Measurements from ENCODE around the gene GRIN3B.

GRIN3B gene

DNA sequence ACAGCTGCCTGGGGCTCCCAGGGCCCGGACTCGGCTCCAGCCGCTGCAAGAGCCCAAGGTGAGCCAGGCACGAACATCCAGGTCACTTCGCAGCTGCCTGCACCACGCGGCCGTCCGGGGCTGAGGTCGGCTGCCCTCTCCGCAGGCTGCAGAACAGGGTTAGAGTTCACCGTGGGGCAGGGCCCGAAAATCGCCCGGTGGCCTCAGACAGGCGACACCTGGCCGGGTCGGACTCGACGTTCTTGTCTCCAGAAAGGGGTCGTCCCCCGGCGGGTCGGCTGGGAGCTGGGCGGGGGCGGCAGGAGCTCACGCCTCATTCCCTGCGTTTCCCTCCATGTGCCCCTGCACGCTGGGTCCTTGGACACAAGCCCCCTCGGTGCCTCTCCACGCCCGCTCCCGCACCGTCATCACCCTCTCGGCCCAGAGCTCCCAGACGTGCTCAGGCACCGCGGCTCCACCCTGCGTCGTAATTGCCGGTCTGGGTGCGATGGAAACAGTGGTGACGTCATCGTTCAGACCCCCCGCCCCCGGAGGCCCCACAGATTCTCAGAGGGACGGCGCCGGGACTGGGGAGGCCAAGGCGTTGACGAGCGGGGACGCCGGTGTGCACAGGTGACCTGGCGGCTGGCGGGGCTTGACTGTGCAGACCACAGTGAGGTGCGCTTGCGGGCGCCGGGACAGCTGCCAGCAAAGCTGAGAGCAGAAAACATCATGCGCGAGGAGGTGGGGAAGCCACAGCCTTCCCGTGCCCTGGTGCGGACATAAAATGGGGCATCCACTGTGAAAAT is 4.0 kb upstream of the GRIN3B start (continued):
- TF ChIP-seq, protein P1, sequence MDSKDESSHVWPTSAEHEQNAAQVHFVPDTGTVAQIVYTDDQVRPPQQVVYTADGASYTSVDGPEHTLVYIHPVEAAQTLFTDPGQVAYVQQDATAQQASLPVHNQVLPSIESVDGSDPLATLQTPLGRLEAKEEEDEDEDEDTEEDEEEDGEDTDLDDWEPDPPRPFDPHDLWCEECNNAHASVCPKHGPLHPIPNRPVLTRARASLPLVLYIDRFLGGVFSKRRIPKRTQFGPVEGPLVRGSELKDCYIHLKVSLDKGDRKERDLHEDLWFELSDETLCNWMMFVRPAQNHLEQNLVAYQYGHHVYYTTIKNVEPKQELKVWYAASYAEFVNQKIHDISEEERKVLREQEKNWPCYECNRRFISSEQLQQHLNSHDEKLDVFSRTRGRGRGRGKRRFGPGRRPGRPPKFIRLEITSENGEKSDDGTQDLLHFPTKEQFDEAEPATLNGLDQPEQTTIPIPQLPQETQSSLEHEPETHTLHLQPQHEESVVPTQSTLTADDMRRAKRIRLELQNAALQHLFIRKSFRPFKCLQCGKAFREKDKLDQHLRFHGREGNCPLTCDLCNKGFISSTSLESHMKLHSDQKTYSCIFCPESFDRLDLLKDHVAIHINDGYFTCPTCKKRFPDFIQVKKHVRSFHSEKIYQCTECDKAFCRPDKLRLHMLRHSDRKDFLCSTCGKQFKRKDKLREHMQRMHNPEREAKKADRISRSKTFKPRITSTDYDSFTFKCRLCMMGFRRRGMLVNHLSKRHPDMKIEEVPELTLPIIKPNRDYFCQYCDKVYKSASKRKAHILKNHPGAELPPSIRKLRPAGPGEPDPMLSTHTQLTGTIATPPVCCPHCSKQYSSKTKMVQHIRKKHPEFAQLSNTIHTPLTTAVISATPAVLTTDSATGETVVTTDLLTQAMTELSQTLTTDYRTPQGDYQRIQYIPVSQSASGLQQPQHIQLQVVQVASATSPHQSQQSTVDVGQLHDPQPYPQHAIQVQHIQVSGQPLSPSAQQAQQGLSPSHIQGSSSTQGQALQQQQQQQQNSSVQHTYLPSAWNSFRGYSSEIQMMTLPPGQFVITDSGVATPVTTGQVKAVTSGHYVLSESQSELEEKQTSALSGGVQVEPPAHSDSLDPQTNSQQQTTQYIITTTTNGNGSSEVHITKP (tag by site-specific recombination; IDR thresholded peaks at IDR 0.05) = peak; percentile 75
- TF ChIP-seq KLF1 (tag by site-specific recombination; IDR thresholded peaks at IDR 0.05) (peak; percentile 96), ZNF621 (tag by site-specific recombination; IDR thresholded peaks at IDR 0.05) (no peak), ZNF175 (tag by site-specific recombination; IDR thresholded peaks at IDR 0.05) (no peak), ZNF561 (tag by site-specific recombination; IDR thresholded peaks at IDR 0.05; ENCODE audit: borderline replicate concordance) (peak; percentile 85; the same call in 1 of the 2 replicates), ZNF23 (tag by site-specific recombination; IDR thresholded peaks at IDR 0.05; ENCODE audit: borderline replicate concordance) (no peak), OSR2 (tag by site-specific recombination; IDR thresholded peaks at IDR 0.05) (peak; percentile 46; the same call in 1 of the 2 replicates), ZNF214 (tag by site-specific recombination; IDR thresholded peaks at IDR 0.05; ENCODE audit: borderline replicate concordance) (no peak), ZNF521 (tag by site-specific recombination; IDR thresholded peaks at IDR 0.05) (no peak), ZNF426 (tag by site-specific recombination; IDR thresholded peaks at IDR 0.05) (no peak), ZNF830 (tag by site-specific recombination; IDR thresholded peaks at IDR 0.05; ENCODE audit: low read depth) (no peak), PRDM1 (tag by site-specific recombination; IDR thresholded peaks at IDR 0.05) (peak; percentile 71), ZNF707 (tag by site-specific recombination; IDR thresholded peaks at IDR 0.05) (no peak), RBAK (tag by site-specific recombination; IDR thresholded peaks at IDR 0.05) (no peak), ZNF423 (tag by site-specific recombination; IDR thresholded peaks at IDR 0.05) (peak; percentile 71; the same call in 1 of the 2 replicates), ZNF266 (tag by site-specific recombination; IDR thresholded peaks at IDR 0.05; ENCODE audit: low read depth) (no peak), ZBTB20 (tag by site-specific recombination; IDR thresholded peaks at IDR 0.05) (peak; percentile 57; the same call in 1 of the 2 replicates), ZNF121 (tag by site-specific recombination; IDR thresholded peaks at IDR 0.05) (no peak), ZFP37 (tag by site-specific recombination; IDR thresholded peaks at IDR 0.05) (peak; percentile 91), ZNF350 (tag by site-specific recombination; IDR thresholded peaks at IDR 0.05) (no peak), REPIN1 (tag by site-specific recombination; IDR thresholded peaks at IDR 0.05; ENCODE audit: low read depth) (0 out of 2 replicates have a peak, but pooled peaks have one; percentile 26), ZNF433 (tag by site-specific recombination; IDR thresholded peaks at IDR 0.05; ENCODE audit: low read depth) (no peak), ZBTB21 (tag by site-specific recombination; IDR thresholded peaks at IDR 0.05) (peak; percentile 98)
- TF ChIP-seq, protein P2, sequence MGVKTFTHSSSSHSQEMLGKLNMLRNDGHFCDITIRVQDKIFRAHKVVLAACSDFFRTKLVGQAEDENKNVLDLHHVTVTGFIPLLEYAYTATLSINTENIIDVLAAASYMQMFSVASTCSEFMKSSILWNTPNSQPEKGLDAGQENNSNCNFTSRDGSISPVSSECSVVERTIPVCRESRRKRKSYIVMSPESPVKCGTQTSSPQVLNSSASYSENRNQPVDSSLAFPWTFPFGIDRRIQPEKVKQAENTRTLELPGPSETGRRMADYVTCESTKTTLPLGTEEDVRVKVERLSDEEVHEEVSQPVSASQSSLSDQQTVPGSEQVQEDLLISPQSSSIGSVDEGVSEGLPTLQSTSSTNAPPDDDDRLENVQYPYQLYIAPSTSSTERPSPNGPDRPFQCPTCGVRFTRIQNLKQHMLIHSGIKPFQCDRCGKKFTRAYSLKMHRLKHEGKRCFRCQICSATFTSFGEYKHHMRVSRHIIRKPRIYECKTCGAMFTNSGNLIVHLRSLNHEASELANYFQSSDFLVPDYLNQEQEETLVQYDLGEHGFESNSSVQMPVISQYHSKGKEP (tag by site-specific recombination; IDR thresholded peaks at IDR 0.05) = no peak
- TF ChIP-seq, protein P3, sequence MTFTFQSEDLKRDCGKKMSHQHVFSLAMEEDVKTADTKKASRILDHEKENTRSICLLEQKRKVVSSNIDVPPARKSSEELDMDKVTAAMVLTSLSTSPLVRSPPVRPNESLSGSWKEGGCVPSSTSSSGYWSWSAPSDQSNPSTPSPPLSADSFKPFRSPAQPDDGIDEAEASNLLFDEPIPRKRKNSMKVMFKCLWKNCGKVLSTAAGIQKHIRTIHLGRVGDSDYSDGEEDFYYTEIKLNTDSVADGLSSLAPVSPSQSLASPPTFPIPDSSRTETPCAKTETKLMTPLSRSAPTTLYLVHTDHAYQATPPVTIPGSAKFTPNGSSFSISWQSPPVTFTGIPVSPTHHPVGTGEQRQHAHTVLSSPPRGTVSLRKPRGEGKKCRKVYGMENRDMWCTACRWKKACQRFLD (tag by site-specific recombination; IDR thresholded peaks at IDR 0.05) = no peak
- TF ChIP-seq, protein P4, sequence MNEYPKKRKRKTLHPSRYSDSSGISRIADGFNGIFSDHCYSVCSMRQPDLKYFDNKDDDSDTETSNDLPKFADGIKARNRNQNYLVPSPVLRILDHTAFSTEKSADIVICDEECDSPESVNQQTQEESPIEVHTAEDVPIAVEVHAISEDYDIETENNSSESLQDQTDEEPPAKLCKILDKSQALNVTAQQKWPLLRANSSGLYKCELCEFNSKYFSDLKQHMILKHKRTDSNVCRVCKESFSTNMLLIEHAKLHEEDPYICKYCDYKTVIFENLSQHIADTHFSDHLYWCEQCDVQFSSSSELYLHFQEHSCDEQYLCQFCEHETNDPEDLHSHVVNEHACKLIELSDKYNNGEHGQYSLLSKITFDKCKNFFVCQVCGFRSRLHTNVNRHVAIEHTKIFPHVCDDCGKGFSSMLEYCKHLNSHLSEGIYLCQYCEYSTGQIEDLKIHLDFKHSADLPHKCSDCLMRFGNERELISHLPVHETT (tag by site-specific recombination; IDR thresholded peaks at IDR 0.05) = peak; percentile 88; the same call in 1 of the 2 replicates
- TF ChIP-seq, protein P5, sequence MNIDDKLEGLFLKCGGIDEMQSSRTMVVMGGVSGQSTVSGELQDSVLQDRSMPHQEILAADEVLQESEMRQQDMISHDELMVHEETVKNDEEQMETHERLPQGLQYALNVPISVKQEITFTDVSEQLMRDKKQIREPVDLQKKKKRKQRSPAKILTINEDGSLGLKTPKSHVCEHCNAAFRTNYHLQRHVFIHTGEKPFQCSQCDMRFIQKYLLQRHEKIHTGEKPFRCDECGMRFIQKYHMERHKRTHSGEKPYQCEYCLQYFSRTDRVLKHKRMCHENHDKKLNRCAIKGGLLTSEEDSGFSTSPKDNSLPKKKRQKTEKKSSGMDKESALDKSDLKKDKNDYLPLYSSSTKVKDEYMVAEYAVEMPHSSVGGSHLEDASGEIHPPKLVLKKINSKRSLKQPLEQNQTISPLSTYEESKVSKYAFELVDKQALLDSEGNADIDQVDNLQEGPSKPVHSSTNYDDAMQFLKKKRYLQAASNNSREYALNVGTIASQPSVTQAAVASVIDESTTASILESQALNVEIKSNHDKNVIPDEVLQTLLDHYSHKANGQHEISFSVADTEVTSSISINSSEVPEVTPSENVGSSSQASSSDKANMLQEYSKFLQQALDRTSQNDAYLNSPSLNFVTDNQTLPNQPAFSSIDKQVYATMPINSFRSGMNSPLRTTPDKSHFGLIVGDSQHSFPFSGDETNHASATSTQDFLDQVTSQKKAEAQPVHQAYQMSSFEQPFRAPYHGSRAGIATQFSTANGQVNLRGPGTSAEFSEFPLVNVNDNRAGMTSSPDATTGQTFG (tag by site-specific recombination; IDR thresholded peaks at IDR 0.05; ENCODE audit: borderline replicate concordance) = no peak
- TF ChIP-seq, protein P6, sequence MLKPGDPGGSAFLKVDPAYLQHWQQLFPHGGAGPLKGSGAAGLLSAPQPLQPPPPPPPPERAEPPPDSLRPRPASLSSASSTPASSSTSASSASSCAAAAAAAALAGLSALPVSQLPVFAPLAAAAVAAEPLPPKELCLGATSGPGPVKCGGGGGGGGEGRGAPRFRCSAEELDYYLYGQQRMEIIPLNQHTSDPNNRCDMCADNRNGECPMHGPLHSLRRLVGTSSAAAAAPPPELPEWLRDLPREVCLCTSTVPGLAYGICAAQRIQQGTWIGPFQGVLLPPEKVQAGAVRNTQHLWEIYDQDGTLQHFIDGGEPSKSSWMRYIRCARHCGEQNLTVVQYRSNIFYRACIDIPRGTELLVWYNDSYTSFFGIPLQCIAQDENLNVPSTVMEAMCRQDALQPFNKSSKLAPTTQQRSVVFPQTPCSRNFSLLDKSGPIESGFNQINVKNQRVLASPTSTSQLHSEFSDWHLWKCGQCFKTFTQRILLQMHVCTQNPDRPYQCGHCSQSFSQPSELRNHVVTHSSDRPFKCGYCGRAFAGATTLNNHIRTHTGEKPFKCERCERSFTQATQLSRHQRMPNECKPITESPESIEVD (tag by site-specific recombination; IDR thresholded peaks at IDR 0.05) = peak; percentile 41; the same call in 1 of the 2 replicates
